ENCODE measurements around the gene GNGT1.

The GNGT1 gene

DNA sequence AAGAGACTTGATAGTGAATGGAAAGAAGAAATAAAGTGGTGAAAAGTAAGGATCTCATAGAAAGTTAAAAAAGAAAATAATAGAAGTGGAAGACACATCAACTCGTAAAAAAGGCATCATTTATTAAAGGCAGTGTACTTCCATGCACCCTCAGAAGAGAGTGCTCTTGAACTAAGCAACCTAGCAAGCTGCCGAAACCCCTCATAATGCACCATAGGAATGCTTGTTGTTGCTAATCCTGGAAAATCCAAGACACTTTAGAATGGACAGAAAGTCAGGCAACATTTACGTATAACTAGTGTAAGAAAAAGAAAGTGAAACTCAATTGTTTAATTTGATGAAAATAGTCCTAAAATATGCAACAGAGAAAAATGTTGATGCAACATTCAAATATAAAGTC, 28.6 kb upstream of the GNGT1 start:
- H3K4me3 ChIP-seq (ENCODE audit: low read depth, low read length), result no peak overlapping the region
- no peak for TF ChIP-seq CTCF (IDR thresholded peaks at IDR 0.05; ENCODE audit: low read depth, low read length, missing control alignments)
- DNase-seq (ENCODE audit: low read depth), result no peak

DNA sequence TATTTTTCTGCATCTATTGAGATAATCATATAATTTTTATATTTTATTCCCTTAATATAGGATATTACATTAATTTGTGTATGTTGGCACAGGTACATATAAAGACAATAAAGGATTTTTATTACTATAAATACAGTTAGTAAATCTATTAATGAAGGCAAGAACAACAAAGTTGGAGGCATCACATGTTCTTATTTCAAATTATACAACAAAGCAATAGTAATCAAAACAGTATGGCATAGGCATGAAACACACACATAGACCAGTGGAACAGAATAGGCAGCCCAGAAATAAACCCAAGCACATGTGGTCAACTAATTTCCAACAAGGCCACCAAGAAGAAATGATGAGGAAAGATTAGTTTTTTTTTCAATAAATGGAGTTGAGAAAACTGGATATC, 27.0 kb upstream of the GNGT1 start:
- DNase-seq (ENCODE audit: low read depth), result no peak
- no peak for TF ChIP-seq CTCF (IDR thresholded peaks at IDR 0.05; ENCODE audit: low read depth, low read length, missing control alignments)
- no peak overlapping the region for H3K4me3 ChIP-seq (ENCODE audit: low read depth, low read length)

DNA sequence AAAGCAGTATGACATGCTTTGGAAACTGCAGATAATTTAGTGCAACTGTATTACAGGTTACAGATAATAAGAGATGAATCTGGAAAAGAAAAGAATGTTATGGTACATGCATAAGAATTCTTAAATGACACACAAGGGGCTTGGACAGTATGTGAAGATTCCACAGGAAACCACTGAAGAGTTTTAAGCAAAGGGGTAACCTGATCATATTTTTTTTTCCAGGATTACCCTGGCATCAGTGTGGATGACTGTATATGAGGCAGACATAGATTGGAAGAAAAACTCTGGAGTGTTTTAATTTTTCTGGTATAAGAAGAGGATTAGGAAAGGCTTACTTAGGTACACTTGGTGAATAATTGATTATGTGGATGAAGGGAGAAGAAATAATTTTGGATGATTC, 23.9 kb upstream of the GNGT1 start:
- no peak for TF ChIP-seq CTCF (IDR thresholded peaks at IDR 0.05; ENCODE audit: low read depth, low read length, missing control alignments)
- no peak for DNase-seq (ENCODE audit: low read depth)
- H3K4me3 ChIP-seq (ENCODE audit: low read depth, low read length), result no peak overlapping the region

- DNase-seq (ENCODE audit: low read depth), result no peak
- no peak overlapping the region for H3K4me3 ChIP-seq (ENCODE audit: low read depth, low read length)
- no peak for TF ChIP-seq CTCF (IDR thresholded peaks at IDR 0.05; ENCODE audit: low read depth, low read length, missing control alignments)
Measured at GRCh38 chr7:93883078-93883916, 23.1 kb upstream of the GNGT1 start.

DNA sequence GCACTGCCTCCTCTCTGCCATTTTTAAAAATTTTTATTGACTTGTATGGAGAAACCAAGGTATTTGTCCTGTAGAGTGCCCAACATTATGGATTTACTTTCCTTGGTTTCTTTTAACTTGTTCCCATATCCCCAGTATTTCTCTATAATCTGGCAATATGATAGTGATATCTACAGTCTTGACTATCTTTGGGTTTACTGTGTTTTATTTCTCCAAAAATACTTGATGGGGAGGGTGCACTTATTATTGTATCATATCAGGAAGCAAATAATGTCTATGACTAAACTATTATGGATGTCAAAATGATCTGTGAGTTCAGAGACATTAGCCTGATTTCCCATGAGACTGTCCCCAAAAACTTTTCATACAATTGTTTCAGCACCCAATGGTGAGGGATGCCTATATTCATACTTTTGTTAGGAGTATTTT, 22.4 kb upstream of the GNGT1 start:
- DNase-seq (ENCODE audit: low read depth), result no peak
- no peak for TF ChIP-seq CTCF (IDR thresholded peaks at IDR 0.05; ENCODE audit: low read depth, low read length, missing control alignments)
- H3K4me3 ChIP-seq (ENCODE audit: low read depth, low read length), result no peak overlapping the region

DNA sequence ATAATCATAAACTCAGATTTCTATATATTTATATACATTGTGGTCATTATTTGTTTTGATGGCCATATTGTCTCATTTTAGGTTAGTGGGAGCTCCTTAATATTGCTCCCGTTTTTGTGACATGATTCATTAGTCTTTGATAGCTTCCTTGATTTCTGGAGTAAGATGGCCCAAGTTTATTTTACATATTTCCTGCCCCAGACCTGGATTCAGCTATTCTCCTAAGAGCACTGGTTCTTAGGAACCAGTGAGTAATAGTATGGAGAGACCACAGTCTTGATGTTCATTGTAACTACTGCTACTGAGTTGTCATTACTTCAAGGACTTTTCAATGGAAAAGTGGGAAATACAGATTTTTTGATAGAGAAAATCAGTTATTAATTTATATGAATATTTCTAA, 21.8 kb upstream of the GNGT1 start:
- DNase-seq (ENCODE audit: low read depth), result no peak
- H3K4me3 ChIP-seq (ENCODE audit: low read depth, low read length), result no peak overlapping the region
- TF ChIP-seq CTCF (IDR thresholded peaks at IDR 0.05; ENCODE audit: low read depth, low read length, missing control alignments), result no peak

GRCh38 chr7:93889261-93889660, 17.1 kb upstream of the GNGT1 start:
- no peak for DNase-seq (ENCODE audit: low read depth)
- TF ChIP-seq CTCF (IDR thresholded peaks at IDR 0.05; ENCODE audit: low read depth, low read length, missing control alignments), result no peak
- H3K4me3 ChIP-seq (ENCODE audit: low read depth, low read length), result no peak overlapping the region
